Esophagus squamous epithelium (tissue), 5 donors: ENCODE measurements around the gene TGFBR3L. TPM values are rescaled to one million over a fixed set of nuclear protein-coding genes. Genes with fewer than 3 reads are reported as not detected.

Experiments used
- DNase-seq: peaks from one replicate; lab custom pipeline; 2025; lab: John Stamatoyannopoulos, UW
- H3K27ac ChIP-seq, 4 donors: fragments of 200-600 bp; sonication (generic); one replicate each; pipeline ENCODE4 v1.5.1; 2016 to 2019; ENCODE audit warnings: mild to moderate bottlenecking in 1 of 4
- H3K27me3 ChIP-seq, 4 donors: fragments of 200-600 bp; sonication (generic); 1 replicate in 3 of 4; 2 replicates in 1 of 4; pipeline versions ENCODE4 v1.5.1 to v1.6.0; 2017 to 2021; ENCODE audit warnings: antibody characterized with exemption in 1 of 4
- H3K36me3 ChIP-seq, 3 donors: fragments of 200-600 bp; sonication (generic); one replicate each; pipeline ENCODE4 v1.5.1; 2016 to 2019
- H3K4me1 ChIP-seq, 3 donors: fragments of 200-600 bp; sonication (generic); one replicate each; pipeline ENCODE4 v1.5.1; 2017 to 2019
- H3K4me3 ChIP-seq, 4 donors: fragments of 200-600 bp; sonication (generic); 1 replicate in 3 of 4; 2 replicates in 1 of 4; pipeline ENCODE4 v1.5.1; 2016 to 2019; ENCODE audit warnings: mild to moderate bottlenecking in 2 of 4, moderate library complexity in 1 of 4
- H3K9me3 ChIP-seq, 3 donors: fragments of 200-600 bp; sonication (generic); one replicate each; pipeline ENCODE4 v1.5.1; 2016 to 2019
- POLR2A ChIP-seq, 4 donors: fragments of 450-650 bp; IDR thresholded peaks; one replicate each; pipeline ENCODE4 v1.6.1; 2017; ENCODE audit warnings: antibody characterized with exemption in 4 of 4, mild to moderate bottlenecking in 4 of 4, moderate library complexity in 3 of 4
- WGBS, 2 donors: methylation state at CpG; one replicate each; pipeline ENCODE4 v1.1.5; 2018; 5-methylcytosine and 5-hydroxymethylcytosine counted together
- intact Hi-C: fragments of 100-400 bp; cut with DNase I; formaldehyde crosslinking; loops from one replicate; pipeline ENCODE4 v1.15.0; 2022
- total RNA-seq, 4 donors: library from RNA; depleted of rRNA; stranded (reverse); fragments of >200 nt; gene quantifications; one replicate each; pipeline ENCODE4 v1.1.0, GENCODE V29; 2016
- TF ChIP-seq, protein P1 (sequence below), 6 experiments: fragments of 450-650 bp in 4 of 6; fragments of 200-600 bp in 2 of 6; sonication (generic) in 2 of 6; IDR thresholded peaks; one replicate each; pipeline ENCODE4 v1.5.1; 2016 to 2019; ENCODE audit warnings: antibody characterized with exemption in 6 of 6, mild to moderate bottlenecking in 4 of 6, moderate library complexity in 4 of 6
- donor health status: DM: yes; HTN: yes; CAD: no.

TGFBR3L gene
- total RNA-seq, 4 donors from 2014 or later: not detected

DNA sequence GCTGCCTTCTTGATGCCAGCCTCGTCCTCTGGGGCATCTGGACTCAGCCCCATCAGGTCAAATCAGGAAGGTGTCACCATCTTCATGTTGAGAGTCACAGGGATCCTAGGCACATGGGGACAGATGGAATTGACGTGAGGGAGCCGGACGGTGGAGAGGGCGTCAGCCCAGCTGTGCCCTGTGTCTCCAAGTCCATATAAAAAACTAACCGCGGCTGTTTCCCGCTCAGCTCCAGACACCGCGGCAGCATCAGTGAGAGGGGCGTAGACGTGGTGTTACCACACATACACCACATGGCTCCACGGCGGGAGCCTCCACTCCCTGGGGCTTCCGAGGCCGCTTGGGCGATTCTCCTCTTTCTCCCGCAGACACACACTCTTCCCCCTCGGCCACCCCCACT lies 34.8 kb upstream of the TGFBR3L start:
- Histone ChIP-seq H3K36me3 (no peaks in the 10 kb centered on the region), H3K27ac (no peak overlapping the region), H3K9me3 (no peaks in the 10 kb centered on the region), H3K27me3 (peaks cover 0 to 29% (median 2%) of the 10 kb centered on the region in 4 donors), H3K4me1 (peaks cover 0 to 2% (median 0%) of the 10 kb centered on the region in 3 donors), H3K4me3 (no peak overlapping the region)
- TF ChIP-seq, protein P1, sequence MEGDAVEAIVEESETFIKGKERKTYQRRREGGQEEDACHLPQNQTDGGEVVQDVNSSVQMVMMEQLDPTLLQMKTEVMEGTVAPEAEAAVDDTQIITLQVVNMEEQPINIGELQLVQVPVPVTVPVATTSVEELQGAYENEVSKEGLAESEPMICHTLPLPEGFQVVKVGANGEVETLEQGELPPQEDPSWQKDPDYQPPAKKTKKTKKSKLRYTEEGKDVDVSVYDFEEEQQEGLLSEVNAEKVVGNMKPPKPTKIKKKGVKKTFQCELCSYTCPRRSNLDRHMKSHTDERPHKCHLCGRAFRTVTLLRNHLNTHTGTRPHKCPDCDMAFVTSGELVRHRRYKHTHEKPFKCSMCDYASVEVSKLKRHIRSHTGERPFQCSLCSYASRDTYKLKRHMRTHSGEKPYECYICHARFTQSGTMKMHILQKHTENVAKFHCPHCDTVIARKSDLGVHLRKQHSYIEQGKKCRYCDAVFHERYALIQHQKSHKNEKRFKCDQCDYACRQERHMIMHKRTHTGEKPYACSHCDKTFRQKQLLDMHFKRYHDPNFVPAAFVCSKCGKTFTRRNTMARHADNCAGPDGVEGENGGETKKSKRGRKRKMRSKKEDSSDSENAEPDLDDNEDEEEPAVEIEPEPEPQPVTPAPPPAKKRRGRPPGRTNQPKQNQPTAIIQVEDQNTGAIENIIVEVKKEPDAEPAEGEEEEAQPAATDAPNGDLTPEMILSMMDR (IDR thresholded peaks at IDR 0.05): no peak
- no peak for TF ChIP-seq POLR2A (IDR thresholded peaks at IDR 0.05)
- no peak for DNase-seq
- intact Hi-C loops: no loop called here
- WGBS, 2 donors: 81 to 88% methylated on average over 18 of the region's 19 CpGs

DNA sequence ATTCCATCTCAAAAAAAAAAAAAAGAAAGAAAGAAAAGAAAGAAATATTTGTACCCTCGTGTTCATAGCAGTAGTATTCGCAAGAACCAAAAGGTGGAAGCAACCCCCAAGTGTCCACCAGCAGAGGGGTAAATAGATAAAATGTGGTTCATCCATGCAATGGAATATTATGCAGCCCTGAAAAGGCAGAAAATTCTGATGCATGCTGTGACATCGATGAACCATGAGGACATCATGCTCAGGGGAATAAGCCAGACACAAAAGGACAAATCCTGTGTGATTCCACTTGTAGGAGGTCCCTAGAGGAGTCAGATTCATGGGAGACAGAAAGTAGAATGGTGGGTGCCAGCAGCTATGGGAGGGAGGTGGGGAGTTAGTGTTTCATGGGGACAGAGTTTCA lies 32.7 kb upstream of the TGFBR3L start:
- intact Hi-C loops: no loop called here
- no peaks in the 10 kb centered on the region for H3K9me3 ChIP-seq
- TF ChIP-seq, protein P1 (IDR thresholded peaks at IDR 0.05): no peak
- no peak for TF ChIP-seq POLR2A (IDR thresholded peaks at IDR 0.05)
- no peak for DNase-seq
- no peak overlapping the region for H3K4me3 ChIP-seq
- 86 to 88% methylated on average over 3 of the region's 3 CpGs for WGBS, 2 donors
- H3K27me3 ChIP-seq: peaks cover 0 to 16% (median 0%) of the 10 kb centered on the region in 4 donors
- no peaks in the 10 kb centered on the region for H3K36me3 ChIP-seq
- H3K27ac ChIP-seq: no peak overlapping the region
- H3K4me1 ChIP-seq: no peaks in the 10 kb centered on the region

DNA sequence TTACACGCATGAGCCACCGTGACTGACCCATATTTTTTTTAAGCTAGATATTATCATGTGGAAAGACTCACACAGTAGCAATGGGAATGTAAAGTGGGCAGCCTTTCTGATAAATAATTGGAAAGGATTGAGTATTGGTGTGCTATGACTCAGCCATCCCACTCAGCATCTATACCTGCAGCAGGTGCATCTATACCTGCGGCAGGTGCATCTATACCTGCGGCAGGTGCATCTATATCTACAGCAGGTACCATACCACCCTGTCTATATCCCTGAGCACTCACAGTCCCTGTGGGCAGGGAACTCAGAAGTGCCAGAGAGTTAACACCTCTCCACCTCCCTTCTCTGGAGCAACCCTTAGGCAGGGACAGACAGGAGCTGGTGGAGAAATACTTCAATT lies 31.5 kb upstream of the TGFBR3L start:
- H3K9me3 ChIP-seq: no peaks in the 10 kb centered on the region
- TF ChIP-seq, protein P1 (IDR thresholded peaks at IDR 0.05): no peak
- no peak for TF ChIP-seq POLR2A (IDR thresholded peaks at IDR 0.05)
- peaks cover 0 to 22% (median 0%) of the 10 kb centered on the region in 4 donors for H3K27me3 ChIP-seq
- DNase-seq: no peak
- H3K4me3 ChIP-seq: no peak overlapping the region
- H3K27ac ChIP-seq: no peak overlapping the region
- H3K4me1 ChIP-seq: peaks cover 2 to 3% (median 2%) of the 10 kb centered on the region in 3 donors
- H3K36me3 ChIP-seq: no peaks in the 10 kb centered on the region
- intact Hi-C loops: no loop called here
- 57 to 76% methylated on average over 3 to 4 of the region's 4 CpGs for WGBS, 2 donors

DNA sequence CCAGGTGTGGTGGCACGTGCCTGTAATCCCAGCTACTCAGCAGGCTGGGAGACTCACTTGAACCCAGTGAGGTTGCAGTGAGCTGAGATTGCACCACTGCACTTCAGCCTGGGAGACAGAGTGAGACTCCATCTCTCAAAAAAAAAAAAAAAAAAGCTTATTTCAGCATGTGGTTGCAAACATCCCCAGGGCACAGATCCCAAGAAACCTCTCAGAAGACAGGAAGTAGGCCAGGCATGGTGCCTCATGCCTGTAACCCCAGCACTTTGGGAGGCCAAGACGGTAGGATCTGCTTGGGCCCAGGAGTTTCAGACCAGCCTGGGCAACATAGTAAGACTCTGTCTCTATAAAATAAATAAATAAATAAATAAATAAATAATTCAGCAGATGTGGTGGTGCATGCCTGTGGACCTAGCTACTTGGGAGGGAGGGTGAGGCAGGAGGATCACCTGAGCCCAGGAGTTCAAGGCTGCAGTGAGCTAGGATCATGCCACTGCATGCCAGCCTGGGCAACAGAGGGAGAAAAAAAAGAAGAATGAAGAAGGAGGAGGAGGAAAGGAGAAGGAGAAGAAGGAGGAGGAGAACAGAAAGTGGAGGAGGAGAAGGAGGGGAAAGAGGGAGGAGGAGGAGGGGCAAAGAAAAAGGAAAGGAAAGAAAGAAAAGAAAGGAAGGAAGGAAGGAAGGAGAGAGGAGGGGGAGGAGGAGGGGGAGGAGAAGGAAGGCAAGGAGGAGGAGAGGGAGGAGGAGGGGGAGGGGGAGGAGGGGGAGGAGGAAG lies 30.6 kb upstream of the TGFBR3L start:
- intact Hi-C loops: no loop called here
- Histone ChIP-seq H3K4me1 (peaks cover 7 to 12% (median 11%) of the 10 kb centered on the region in 3 donors), H3K9me3 (no peaks in the 10 kb centered on the region), H3K27me3 (peaks cover 0 to 31% (median 0%) of the 10 kb centered on the region in 4 donors), H3K4me3 (no peak overlapping the region), H3K27ac (no peak overlapping the region), H3K36me3 (no peaks in the 10 kb centered on the region)
- DNase-seq: no peak
- TF ChIP-seq POLR2A (IDR thresholded peaks at IDR 0.05): no peak
- TF ChIP-seq, protein P1 (IDR thresholded peaks at IDR 0.05): no peak
- 63 to 66% methylated on average over 2 of the region's 2 CpGs for WGBS, 2 donors

DNA sequence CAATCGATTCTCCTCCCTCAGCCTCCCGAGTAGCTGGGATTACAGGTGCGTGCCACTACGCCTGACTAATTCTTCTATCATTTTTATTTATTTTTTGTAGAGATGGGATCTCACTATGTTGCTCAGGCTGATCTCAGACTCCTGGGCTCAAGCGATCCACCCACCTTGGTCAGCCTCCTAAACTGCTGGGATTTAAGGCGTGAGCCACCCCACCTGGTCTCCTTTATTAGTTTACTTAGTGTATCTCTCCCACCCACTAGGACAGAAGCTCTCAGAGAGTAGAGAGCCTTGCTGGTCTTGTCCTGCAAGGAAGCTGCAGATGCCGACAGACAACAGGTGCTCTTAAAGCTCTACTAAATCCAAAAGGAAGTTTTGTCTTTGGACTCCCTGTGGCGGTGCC lies 28.8 kb upstream of the TGFBR3L start:
- DNase-seq: no peak

More for the DNA sequence above, 28.8 kb upstream of the TGFBR3L start:
- Histone ChIP-seq H3K4me3 (no peak overlapping the region), H3K9me3 (no peaks in the 10 kb centered on the region), H3K36me3 (no peaks in the 10 kb centered on the region), H3K27ac (no peak overlapping the region), H3K4me1 (peaks cover 7 to 15% (median 11%) of the 10 kb centered on the region in 3 donors), H3K27me3 (peaks cover 0 to 41% (median 0%) of the 10 kb centered on the region in 4 donors)
- TF ChIP-seq POLR2A (IDR thresholded peaks at IDR 0.05): no peak
- TF ChIP-seq, protein P1 (IDR thresholded peaks at IDR 0.05): no peak
- intact Hi-C loops: no loop called here
- WGBS, 2 donors: 73 to 90% methylated on average over 7 to 8 of the region's 8 CpGs
